ACC112 (cell line): ENCODE data around the gene MS4A8.
"Not testable (repeated sequence)": the region's sequence is repeated elsewhere in the genome, so short reads cannot be mapped to it uniquely, and the experiment has no call there.

ENCODE experiments used
- H2AFZ ChIP-seq: fragments of 200-600 bp; sonication (generic); one replicate; pipeline ENCODE4 v1.6.0; 2017; ENCODE audit warnings: antibody characterized with exemption, low read length; ENCODE audit not compliant: unreplicated experiment
- H3K27ac ChIP-seq: fragments of 200-600 bp; sonication (generic); 2 replicates; pipeline ENCODE4 v1.5.1; 2014; ENCODE audit warnings: low read depth, mild to moderate bottlenecking, antibody characterized with exemption, low read length, moderate library complexity
- H3K27me3 ChIP-seq: fragments of 200-600 bp; sonication (generic); 2 replicates; pipeline ENCODE4 v1.6.1; 2014; ENCODE audit warnings: mild to moderate bottlenecking, antibody characterized with exemption, low read length, moderate library complexity, mixed read lengths; ENCODE audit not compliant: insufficient read depth
- H3K36me3 ChIP-seq: fragments of 200-600 bp; sonication (generic); 2 replicates; pipeline ENCODE4 v1.6.1; 2016; ENCODE audit warnings: mild to moderate bottlenecking, antibody characterized with exemption, low read length, moderate library complexity, mixed read lengths; ENCODE audit not compliant: insufficient read depth
- H3K4me1 ChIP-seq: fragments of 200-600 bp; sonication (generic); one replicate; pipeline ENCODE4 v1.6.1; 2016; ENCODE audit warnings: low read length, mixed read lengths; ENCODE audit not compliant: insufficient read depth, unreplicated experiment, control insufficient read depth
- H3K4me3 ChIP-seq: fragments of 200-600 bp; sonication (generic); 2 replicates; pipeline ENCODE4 v1.5.1; 2014; ENCODE audit warnings: mild to moderate bottlenecking, low read depth, low read length
- H3K79me2 ChIP-seq: fragments of 200-600 bp; sonication (generic); one replicate; pipeline ENCODE4 v1.6.0; 2016; ENCODE audit warnings: low read length; ENCODE audit not compliant: control insufficient read depth, unreplicated experiment, insufficient read depth

MS4A8 gene

GRCh38 chr11:60701469-60701818 lies 2.0 kb downstream of the MS4A8 start:
- no peak overlapping the region for H3K4me3 ChIP-seq
- no peaks in the 10 kb centered on the region for H3K79me2 ChIP-seq
- peaks cover 56% of the 10 kb centered on the region for H3K27me3 ChIP-seq
- no peak overlapping the region for H3K27ac ChIP-seq
- H3K36me3 ChIP-seq: no peaks in the 10 kb centered on the region
- no peak overlapping the region for H2AFZ ChIP-seq
- H3K4me1 ChIP-seq: no peaks in the 10 kb centered on the region

- H2AFZ ChIP-seq: no peak overlapping the region
- peaks cover 54% of the 10 kb centered on the region for H3K27me3 ChIP-seq
- no peaks in the 10 kb centered on the region for H3K79me2 ChIP-seq
- no peak overlapping the region for H3K27ac ChIP-seq
- H3K36me3 ChIP-seq: no peaks in the 10 kb centered on the region
- H3K4me1 ChIP-seq: no peaks in the 10 kb centered on the region
- no peak overlapping the region for H3K4me3 ChIP-seq
Observed at GRCh38 chr11:60703374-60703773, 4.0 kb downstream of the MS4A8 start.

- Histone ChIP-seq H3K27ac (no peak overlapping the region), H3K79me2 (no peaks in the 10 kb centered on the region), H3K27me3 (peaks cover 41% of the 10 kb centered on the region)
Observed at GRCh38 chr11:60705895-60706294, 6.5 kb downstream of the MS4A8 start.

GRCh38 chr11:60706931-60707330 lies 7.5 kb downstream of the MS4A8 start:
- H3K27ac ChIP-seq: no peak overlapping the region
- H3K4me1 ChIP-seq: no peaks in the 10 kb centered on the region
- H3K36me3 ChIP-seq: no peaks in the 10 kb centered on the region
- H2AFZ ChIP-seq: no peak overlapping the region
- H3K4me3 ChIP-seq: no peak overlapping the region
- H3K27me3 ChIP-seq: peaks cover 47% of the 10 kb centered on the region
- H3K79me2 ChIP-seq: no peaks in the 10 kb centered on the region

More at GRCh38 chr11:60705895-60706294, 6.5 kb downstream of the MS4A8 start:
- Histone ChIP-seq H2AFZ (no peak overlapping the region), H3K4me3 (no peak overlapping the region), H3K4me1 (no peaks in the 10 kb centered on the region), H3K36me3 (no peaks in the 10 kb centered on the region)

GRCh38 chr11:60710482-60710881 lies 11.1 kb downstream of the MS4A8 start:
- Histone ChIP-seq H3K36me3 (no peaks in the 10 kb centered on the region), H3K4me1 (no peaks in the 10 kb centered on the region), H3K4me3 (no peak overlapping the region), H3K27ac (no peak overlapping the region), H3K79me2 (no peaks in the 10 kb centered on the region), H3K27me3 (peaks cover 38% of the 10 kb centered on the region), H2AFZ (no peak overlapping the region)

GRCh38 chr11:60711276-60711675 lies 11.9 kb downstream of the MS4A8 start:
- no peaks in the 10 kb centered on the region for H3K36me3 ChIP-seq
- peaks cover 36% of the 10 kb centered on the region for H3K27me3 ChIP-seq
- H3K79me2 ChIP-seq: no peaks in the 10 kb centered on the region
- H3K27ac ChIP-seq: no peak overlapping the region
- H2AFZ ChIP-seq: no peak overlapping the region
- no peak overlapping the region for H3K4me3 ChIP-seq
- H3K4me1 ChIP-seq: no peaks in the 10 kb centered on the region

- H3K27ac ChIP-seq, H3K36me3 ChIP-seq, H2AFZ ChIP-seq, H3K4me1 ChIP-seq, H3K79me2 ChIP-seq, H3K4me3 ChIP-seq: not testable (repeated sequence)
- H3K27me3 ChIP-seq: peaks cover 26% of the 10 kb centered on the region
Observed at GRCh38 chr11:60713423-60713822, 14.0 kb downstream of the MS4A8 start.

GRCh38 chr11:60717956-60718355 lies 18.5 kb downstream of the MS4A8 start:
- H3K27me3 ChIP-seq: peaks cover 39% of the 10 kb centered on the region

GRCh38 chr11:60718524-60719316 lies 19.3 kb downstream of the MS4A8 start:
- H2AFZ ChIP-seq: no peak overlapping the region
- H3K79me2 ChIP-seq: no peaks in the 10 kb centered on the region
- H3K36me3 ChIP-seq: no peaks in the 10 kb centered on the region
- no peaks in the 10 kb centered on the region for H3K4me1 ChIP-seq
- no peak overlapping the region for H3K27ac ChIP-seq
- no peak overlapping the region for H3K4me3 ChIP-seq
- H3K27me3 ChIP-seq: peaks cover 42% of the 10 kb centered on the region

More at GRCh38 chr11:60717956-60718355, 18.5 kb downstream of the MS4A8 start:
- no peak overlapping the region for H3K4me3 ChIP-seq
- no peaks in the 10 kb centered on the region for H3K79me2 ChIP-seq
- no peaks in the 10 kb centered on the region for H3K4me1 ChIP-seq
- no peaks in the 10 kb centered on the region for H3K36me3 ChIP-seq
- H2AFZ ChIP-seq: no peak overlapping the region
- no peak overlapping the region for H3K27ac ChIP-seq

- Histone ChIP-seq H3K4me1 (no peaks in the 10 kb centered on the region), H3K36me3 (no peaks in the 10 kb centered on the region), H3K4me3 (no peak overlapping the region), H3K79me2 (no peaks in the 10 kb centered on the region), H3K27ac (no peak overlapping the region), H2AFZ (no peak overlapping the region), H3K27me3 (peaks cover 47% of the 10 kb centered on the region)
Observed at GRCh38 chr11:60719391-60719790, 20.0 kb downstream of the MS4A8 start.

- Histone ChIP-seq H3K27me3 (peaks cover 51% of the 10 kb centered on the region), H3K27ac (no peak overlapping the region), H2AFZ (no peak overlapping the region), H3K36me3 (no peaks in the 10 kb centered on the region), H3K4me3 (no peak overlapping the region), H3K4me1 (no peaks in the 10 kb centered on the region), H3K79me2 (no peaks in the 10 kb centered on the region)
Observed at GRCh38 chr11:60720460-60720859, 21.0 kb downstream of the MS4A8 start.
